ENCODE results near the gene PISD.
"Not testable (repeated sequence)": the region's sequence is repeated elsewhere in the genome, so short reads cannot be mapped to it uniquely, and the experiment has no call there.

PISD gene

DNA sequence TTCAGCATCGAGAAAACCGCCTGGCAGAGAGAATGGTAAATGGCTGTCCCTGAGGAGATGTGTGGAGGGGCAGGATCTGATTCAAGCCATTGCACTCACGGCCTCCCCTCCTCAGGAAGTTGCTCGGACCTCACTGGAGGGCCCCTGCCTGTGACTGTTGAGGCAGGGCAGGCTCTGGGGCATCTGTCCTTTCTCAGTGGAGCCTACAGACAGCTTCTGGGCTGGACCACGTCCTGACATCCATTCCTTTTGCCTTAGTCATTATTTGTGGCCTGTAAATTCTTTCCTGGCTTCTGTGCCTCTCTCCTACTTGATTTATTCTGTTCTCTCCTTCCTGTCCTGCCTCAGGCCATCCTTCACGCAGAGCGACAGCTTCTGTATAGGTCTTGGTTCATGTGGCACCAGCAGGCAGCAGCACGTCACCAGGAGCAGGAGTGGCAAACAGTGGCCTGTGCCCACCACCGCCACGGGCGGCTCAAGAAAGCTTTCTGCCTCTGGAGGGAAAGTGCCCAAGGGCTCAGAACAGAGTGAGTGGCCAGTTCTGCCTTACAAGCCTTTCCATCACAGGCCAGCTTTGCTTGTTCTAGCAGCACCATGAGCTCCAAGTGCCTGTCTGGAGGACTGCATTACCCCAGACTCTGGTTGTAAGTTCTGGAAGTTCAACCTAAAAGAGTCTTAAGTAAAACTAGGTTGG lies 59.6 kb downstream of the PISD start:
- no peak for DNase-seq (ENCODE audit: extremely low spot score)
- no peak for TF ChIP-seq SP1 (IDR thresholded peaks at IDR 0.05)
- no peak for TF ChIP-seq L3MBTL2 (conservative IDR thresholded peaks at IDR 0.05)
- no peak for TF ChIP-seq FOXM1 (IDR thresholded peaks at IDR 0.05; ENCODE audit: borderline replicate concordance)
- no peak for TF ChIP-seq ELF4 (IDR thresholded peaks at IDR 0.05)
- TF ChIP-seq NFRKB (IDR thresholded peaks at IDR 0.05): no peak
- TF ChIP-seq, protein P1, sequence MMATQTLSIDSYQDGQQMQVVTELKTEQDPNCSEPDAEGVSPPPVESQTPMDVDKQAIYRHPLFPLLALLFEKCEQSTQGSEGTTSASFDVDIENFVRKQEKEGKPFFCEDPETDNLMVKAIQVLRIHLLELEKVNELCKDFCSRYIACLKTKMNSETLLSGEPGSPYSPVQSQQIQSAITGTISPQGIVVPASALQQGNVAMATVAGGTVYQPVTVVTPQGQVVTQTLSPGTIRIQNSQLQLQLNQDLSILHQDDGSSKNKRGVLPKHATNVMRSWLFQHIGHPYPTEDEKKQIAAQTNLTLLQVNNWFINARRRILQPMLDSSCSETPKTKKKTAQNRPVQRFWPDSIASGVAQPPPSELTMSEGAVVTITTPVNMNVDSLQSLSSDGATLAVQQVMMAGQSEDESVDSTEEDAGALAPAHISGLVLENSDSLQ (IDR thresholded peaks at IDR 0.05): no peak
- TF ChIP-seq SUZ12 (IDR thresholded peaks at IDR 0.05): no peak
- TF ChIP-seq BHLHE40 (IDR thresholded peaks at IDR 0.05; ENCODE audit: borderline replicate concordance): no peak
- no peak for TF ChIP-seq CTBP1 (IDR thresholded peaks at IDR 0.05; ENCODE audit: borderline replicate concordance)
- TF ChIP-seq ARNT (IDR thresholded peaks at IDR 0.05): no peak
- TF ChIP-seq LEF1 (IDR thresholded peaks at IDR 0.05; ENCODE audit: borderline replicate concordance): no peak

GRCh38 chr22:31595271-31595670 lies 66.7 kb downstream of the PISD start:
- POLR2A ChIA-PET: no interaction called here
- TF ChIP-seq FOXK2 (IDR thresholded peaks at IDR 0.05): no peak
- TF ChIP-seq NFRKB (IDR thresholded peaks at IDR 0.05): no peak
- no peak for TF ChIP-seq LEF1 (IDR thresholded peaks at IDR 0.05; ENCODE audit: borderline replicate concordance)
- TF ChIP-seq ELF4 (IDR thresholded peaks at IDR 0.05): no peak
- TF ChIP-seq FOXM1 (IDR thresholded peaks at IDR 0.05; ENCODE audit: borderline replicate concordance): no peak
- TF ChIP-seq ZNF384 (IDR thresholded peaks at IDR 0.05): no peak
- no peak for TF ChIP-seq ARNT (IDR thresholded peaks at IDR 0.05)
- TF ChIP-seq SP1 (IDR thresholded peaks at IDR 0.05): no peak
- TF ChIP-seq, protein P1 (IDR thresholded peaks at IDR 0.05): no peak
- no peak for TF ChIP-seq TARDBP (IDR thresholded peaks at IDR 0.05)
- no peak for TF ChIP-seq SUZ12 (IDR thresholded peaks at IDR 0.05)
- TF ChIP-seq FOXA1 (IDR thresholded peaks at IDR 0.05): no peak
- TF ChIP-seq CTBP1 (IDR thresholded peaks at IDR 0.05; ENCODE audit: borderline replicate concordance): no peak
- no peak for TF ChIP-seq HDGF (IDR thresholded peaks at IDR 0.05; ENCODE audit: borderline replicate concordance)
- no peak for DNase-seq (ENCODE audit: extremely low spot score)
- CTCF ChIA-PET: no interaction called here

More for the DNA sequence above, 59.6 kb downstream of the PISD start:
- POLR2A ChIA-PET: no interaction called here
- CTCF ChIA-PET: interaction anchor here (0.6 kb wide), 1 partner anchor 28 kb away, joined by 3 read pairs; no protein-coding TSS in a partner anchor

- DNase-seq (ENCODE audit: extremely low spot score); CTCF ChIA-PET; POLR2A ChIA-PET: not testable (repeated sequence)
Observed at GRCh38 chr22:31590161-31590560, 71.9 kb downstream of the PISD start.

GRCh38 chr22:31588970-31589675 lies 72.9 kb downstream of the PISD start:
- no peak for TF ChIP-seq SUZ12 (IDR thresholded peaks at IDR 0.05)
- no peak for TF ChIP-seq ZNF384 (IDR thresholded peaks at IDR 0.05)
- TF ChIP-seq L3MBTL2 (conservative IDR thresholded peaks at IDR 0.05): no peak
- no peak for TF ChIP-seq BHLHE40 (IDR thresholded peaks at IDR 0.05; ENCODE audit: borderline replicate concordance)
- no peak for TF ChIP-seq HDGF (IDR thresholded peaks at IDR 0.05; ENCODE audit: borderline replicate concordance)
- TF ChIP-seq ARNT (IDR thresholded peaks at IDR 0.05): no peak
- no peak for TF ChIP-seq LEF1 (IDR thresholded peaks at IDR 0.05; ENCODE audit: borderline replicate concordance)
- TF ChIP-seq NFRKB (IDR thresholded peaks at IDR 0.05): no peak
- no peak for TF ChIP-seq TARDBP (IDR thresholded peaks at IDR 0.05)
- no peak for TF ChIP-seq FOXA1 (IDR thresholded peaks at IDR 0.05)
- no peak for TF ChIP-seq FOXM1 (IDR thresholded peaks at IDR 0.05; ENCODE audit: borderline replicate concordance)
- TF ChIP-seq, protein P1 (IDR thresholded peaks at IDR 0.05): no peak
- no peak for TF ChIP-seq ELF4 (IDR thresholded peaks at IDR 0.05)
- TF ChIP-seq CTBP1 (IDR thresholded peaks at IDR 0.05; ENCODE audit: borderline replicate concordance): no peak
- TF ChIP-seq SP1 (IDR thresholded peaks at IDR 0.05): no peak
- no peak for TF ChIP-seq FOXK2 (IDR thresholded peaks at IDR 0.05)
- ChIA-PET POLR2A (no interaction called here), CTCF (no interaction called here)
- no peak for DNase-seq (ENCODE audit: extremely low spot score)

GRCh38 chr22:31586137-31586920 lies 75.7 kb downstream of the PISD start:
- ChIA-PET POLR2A (no interaction called here), CTCF (interaction anchor here (1.5 kb wide), 1 partner anchor 135 kb away, joined by 3 read pairs; no protein-coding TSS in a partner anchor)
- TF ChIP-seq TARDBP (IDR thresholded peaks at IDR 0.05): no peak
- TF ChIP-seq LEF1 (IDR thresholded peaks at IDR 0.05; ENCODE audit: borderline replicate concordance): no peak
- TF ChIP-seq SP1 (IDR thresholded peaks at IDR 0.05): no peak
- no peak for DNase-seq (ENCODE audit: extremely low spot score)
